HG03571 (cell line): Measurements from ENCODE around the gene GSTA1.
"Not testable (repeated sequence)": the region's sequence is repeated elsewhere in the genome, so short reads cannot be mapped to it uniquely, and the experiment has no call there.

ENCODE experiments used
- ATAC-seq: cut with Tn5 transposase; IDR thresholded peaks from one replicate; pipeline ENCODE4 v1.9.1; 2021; ENCODE audit not compliant: unreplicated experiment

The GSTA1 gene

GRCh38 chr6:52759085-52759484 lies 44.5 kb downstream of the GSTA1 start:
- ATAC-seq, result no peak

- not testable (repeated sequence) for ATAC-seq
These were observed 45.8 kb downstream of the GSTA1 start for GRCh38 chr6:52757651-52758338.

GRCh38 chr6:52754443-52754842 lies 49.2 kb downstream of the GSTA1 start:
- no peak for ATAC-seq

GRCh38 chr6:52753137-52753536 lies 50.5 kb downstream of the GSTA1 start:
- not testable (repeated sequence) for ATAC-seq

DNA sequence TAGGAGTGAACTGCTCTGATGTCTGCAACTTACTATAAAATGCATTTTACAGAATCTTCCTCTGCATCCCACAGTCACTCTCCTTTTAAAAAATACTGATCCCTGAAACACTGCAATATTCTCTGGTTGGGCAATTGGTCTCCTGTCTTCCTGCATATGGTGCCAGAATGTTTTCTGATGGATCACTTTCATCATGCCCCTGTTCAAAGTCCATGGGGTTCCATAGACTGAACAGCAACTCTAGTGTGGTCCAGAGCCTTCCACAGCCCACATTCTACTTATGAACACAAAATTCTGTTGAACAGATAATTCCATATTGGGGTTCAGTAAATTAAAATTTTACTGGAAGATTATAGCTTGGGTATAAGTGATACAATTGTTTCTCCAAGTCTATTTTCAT lies 51.3 kb downstream of the GSTA1 start:
- no peak for ATAC-seq

GRCh38 chr6:52749556-52750152 lies 54.0 kb downstream of the GSTA1 start:
- no peak for ATAC-seq

DNA sequence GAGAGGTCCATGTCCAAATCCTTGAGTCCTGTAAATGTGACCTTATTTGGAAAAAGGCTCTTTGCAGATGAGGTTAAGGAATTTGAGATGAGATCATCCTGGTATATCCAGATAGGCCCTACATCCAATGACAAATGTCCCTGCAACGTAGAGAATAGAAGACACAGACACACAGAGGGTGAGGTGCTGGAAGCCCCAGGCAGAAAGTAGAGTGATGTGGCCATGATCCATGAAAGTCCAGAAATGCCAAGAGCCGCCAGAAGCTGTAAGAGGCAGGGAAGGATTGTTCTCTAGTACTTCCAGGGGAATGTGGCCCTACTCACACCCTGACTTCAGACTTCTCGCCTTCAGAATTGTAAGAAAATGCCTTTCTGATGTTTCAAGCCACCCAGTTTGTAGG lies 56.3 kb downstream of the GSTA1 start:
- not testable (repeated sequence) for ATAC-seq

- ATAC-seq, result no peak
These were observed 57.4 kb downstream of the GSTA1 start for GRCh38 chr6:52746213-52746612.

GRCh38 chr6:52745764-52746201 lies 57.8 kb downstream of the GSTA1 start:
- no peak for ATAC-seq

DNA sequence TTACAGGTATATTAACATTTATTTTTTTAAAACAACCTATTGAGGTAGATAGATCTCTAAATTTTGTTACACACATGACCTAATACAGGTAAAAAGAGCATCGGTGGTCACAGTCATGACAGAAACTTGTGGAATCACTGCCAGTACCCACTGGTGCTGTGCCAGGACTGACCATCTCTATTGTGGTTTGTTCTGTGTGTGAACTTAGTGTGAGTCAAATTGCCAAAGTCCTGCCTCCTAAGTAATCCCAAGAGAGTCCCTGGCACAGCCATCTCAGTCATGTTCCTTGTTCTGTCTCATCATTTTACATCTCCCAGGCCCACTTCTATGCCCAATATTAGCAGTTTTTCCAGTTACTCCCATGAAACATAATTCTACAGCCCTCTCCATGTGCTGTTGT lies 61.7 kb downstream of the GSTA1 start:
- ATAC-seq, result no peak
